Activated naive CD8-positive, alpha-beta T cell (primary cell): ENCODE results near the gene CSTB.

ENCODE experiments used
- H3K27ac Mint-ChIP-seq: one replicate; pipeline ENCODE4 v1.8.0; 2021; ENCODE audit warnings: mixed read lengths
- H3K27me3 Mint-ChIP-seq: one replicate; pipeline ENCODE4 v1.8.0; 2021; ENCODE audit warnings: mixed read lengths
- H3K36me3 Mint-ChIP-seq: one replicate; pipeline ENCODE4 v1.8.0; 2021; ENCODE audit warnings: mixed read lengths
- H3K4me1 Mint-ChIP-seq: one replicate; pipeline ENCODE4 v1.8.0; 2021; ENCODE audit warnings: low read depth, mixed read lengths
- H3K4me3 Mint-ChIP-seq: one replicate; pipeline ENCODE4 v1.8.0; 2021; ENCODE audit warnings: mild to moderate bottlenecking, mixed read lengths
- H3K9me3 Mint-ChIP-seq: one replicate; pipeline ENCODE4 v1.8.0; 2021; ENCODE audit warnings: low read depth, mixed read lengths

CSTB gene

DNA sequence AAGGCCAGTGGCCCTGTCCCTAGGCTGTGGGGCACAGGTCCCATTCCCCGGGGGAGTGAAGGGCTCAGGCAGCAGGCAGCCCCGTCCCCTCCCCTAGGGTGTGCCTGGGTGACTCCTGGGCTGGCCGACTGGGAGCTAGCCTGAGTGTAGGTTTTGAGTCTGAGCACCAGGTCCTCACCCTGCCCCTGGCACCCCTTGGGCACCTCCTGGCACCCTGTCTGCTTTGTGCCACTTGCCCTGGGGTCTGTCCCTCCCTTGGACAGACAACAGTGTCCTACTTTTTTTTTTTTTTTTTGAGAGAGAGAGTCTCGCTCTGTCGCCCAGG, 37.5 kb upstream of the CSTB start:
- H3K27ac Mint-ChIP-seq, result no peak overlapping the region
- H3K27me3 Mint-ChIP-seq, result no peaks in the 10 kb centered on the region
- no peak overlapping the region for H3K4me3 Mint-ChIP-seq

GRCh38 chr21:43812957-43813655, 37.0 kb upstream of the CSTB start:
- H3K36me3 Mint-ChIP-seq, result no peaks in the 10 kb centered on the region
- no peak overlapping the region for H3K4me3 Mint-ChIP-seq

More for the DNA sequence above, 37.5 kb upstream of the CSTB start:
- Mint-ChIP-seq H3K4me1 (peaks cover 10% of the 10 kb centered on the region), H3K36me3 (peaks cover under 1% of the 10 kb centered on the region), H3K9me3 (peaks cover 1% of the 10 kb centered on the region)

DNA sequence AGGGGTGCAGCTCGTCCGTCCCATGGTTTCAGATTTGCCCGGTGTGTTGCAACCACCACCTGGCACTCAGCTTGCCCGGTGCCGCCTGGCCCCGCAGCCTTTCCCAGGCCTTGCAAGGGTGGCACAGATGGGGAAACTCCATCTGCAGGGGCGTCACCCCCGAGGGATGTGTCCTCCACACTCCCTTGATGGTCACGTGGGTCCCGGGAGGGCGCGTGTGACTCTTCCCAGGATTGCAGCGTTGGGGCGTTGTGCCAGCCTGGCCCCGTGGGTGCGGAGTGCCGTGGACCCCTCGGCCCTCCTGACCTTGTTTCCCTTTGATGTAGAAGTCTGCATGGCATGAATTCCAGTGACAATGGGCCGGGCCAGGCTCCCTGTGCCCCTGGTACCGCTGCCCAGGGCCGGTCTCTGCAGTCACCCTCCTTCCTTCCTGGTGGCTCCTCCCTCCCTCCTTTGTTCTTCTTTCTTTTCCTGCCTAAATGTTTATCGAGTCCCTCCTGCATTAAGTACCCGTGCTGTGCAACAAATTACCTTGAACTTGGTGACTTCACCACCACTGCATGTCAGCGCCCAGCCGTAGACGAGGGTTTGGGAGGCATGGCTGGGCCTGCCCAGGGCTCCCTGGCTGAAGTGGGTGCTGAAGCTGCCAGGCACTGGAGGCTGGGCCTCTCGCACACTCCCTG, 36.2 kb upstream of the CSTB start:
- Mint-ChIP-seq H3K4me3 (no peak overlapping the region), H3K27ac (no peak overlapping the region), H3K27me3 (no peaks in the 10 kb centered on the region), H3K9me3 (no peaks in the 10 kb centered on the region), H3K4me1 (peaks cover 10% of the 10 kb centered on the region), H3K36me3 (no peaks in the 10 kb centered on the region)

More at GRCh38 chr21:43812957-43813655, 37.0 kb upstream of the CSTB start:
- Mint-ChIP-seq H3K4me1 (peaks cover 10% of the 10 kb centered on the region), H3K9me3 (no peaks in the 10 kb centered on the region), H3K27me3 (no peaks in the 10 kb centered on the region), H3K27ac (no peak overlapping the region)

GRCh38 chr21:43811262-43812105, 35.4 kb upstream of the CSTB start:
- H3K27ac Mint-ChIP-seq, result no peak overlapping the region
- H3K9me3 Mint-ChIP-seq, result no peaks in the 10 kb centered on the region
- H3K27me3 Mint-ChIP-seq, result no peaks in the 10 kb centered on the region
- H3K4me3 Mint-ChIP-seq, result no peak overlapping the region
- H3K36me3 Mint-ChIP-seq, result no peaks in the 10 kb centered on the region
- H3K4me1 Mint-ChIP-seq, result peaks cover 10% of the 10 kb centered on the region

- no peaks in the 10 kb centered on the region for H3K36me3 Mint-ChIP-seq
- no peaks in the 10 kb centered on the region for H3K9me3 Mint-ChIP-seq
- H3K4me1 Mint-ChIP-seq, result peaks cover 10% of the 10 kb centered on the region
- no peak overlapping the region for H3K4me3 Mint-ChIP-seq
- no peaks in the 10 kb centered on the region for H3K27me3 Mint-ChIP-seq
- H3K27ac Mint-ChIP-seq, result no peak overlapping the region
These were observed 34.6 kb upstream of the CSTB start for GRCh38 chr21:43810505-43811261.

DNA sequence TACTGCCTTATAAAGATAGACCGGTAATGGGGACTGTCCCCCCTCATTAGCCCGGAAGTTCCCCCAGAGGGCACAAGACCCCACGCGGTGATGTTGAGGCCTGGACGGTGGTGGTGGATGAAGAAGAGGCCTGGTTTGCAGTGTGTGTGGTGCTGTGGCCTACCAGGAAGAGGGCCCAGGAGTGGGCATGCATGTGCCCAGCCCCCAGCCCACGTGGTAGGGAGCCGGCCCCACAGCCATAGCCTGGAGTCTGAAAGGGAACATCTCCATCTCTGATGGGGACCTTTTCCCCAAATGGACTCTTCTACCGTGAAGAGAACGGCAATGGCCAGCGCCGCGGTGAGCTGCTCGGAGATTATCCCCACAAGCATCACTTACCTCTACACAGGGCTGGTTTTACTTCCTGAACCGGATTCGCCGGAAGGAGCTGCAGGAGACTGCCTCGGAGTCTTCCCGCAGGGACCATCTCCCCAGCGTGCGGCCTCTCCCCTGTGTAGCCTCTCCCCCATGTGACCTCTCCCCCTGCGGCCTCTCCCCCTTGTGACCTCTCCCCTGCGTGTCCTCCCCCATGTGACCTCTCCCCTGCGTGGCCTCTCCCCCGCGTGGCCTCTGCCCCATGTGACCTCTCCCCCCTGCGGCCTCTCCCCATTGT, 33.9 kb upstream of the CSTB start:
- Mint-ChIP-seq H3K36me3 (no peaks in the 10 kb centered on the region), H3K9me3 (no peaks in the 10 kb centered on the region), H3K27ac (no peak overlapping the region), H3K4me1 (peaks cover 10% of the 10 kb centered on the region), H3K27me3 (no peaks in the 10 kb centered on the region), H3K4me3 (no peak overlapping the region)

- peaks cover 6% of the 10 kb centered on the region for H3K4me1 Mint-ChIP-seq
These were observed 33.3 kb upstream of the CSTB start for GRCh38 chr21:43809346-43809799.

GRCh38 chr21:43808832-43809251, 32.7 kb upstream of the CSTB start:
- H3K27me3 Mint-ChIP-seq, result no peaks in the 10 kb centered on the region
- H3K4me3 Mint-ChIP-seq, result no peak overlapping the region
- H3K9me3 Mint-ChIP-seq, result no peaks in the 10 kb centered on the region
- no peak overlapping the region for H3K27ac Mint-ChIP-seq
- peaks cover 6% of the 10 kb centered on the region for H3K4me1 Mint-ChIP-seq
- no peaks in the 10 kb centered on the region for H3K36me3 Mint-ChIP-seq

More at GRCh38 chr21:43809346-43809799, 33.3 kb upstream of the CSTB start:
- H3K27me3 Mint-ChIP-seq, result no peaks in the 10 kb centered on the region
- H3K27ac Mint-ChIP-seq, result no peak overlapping the region
- H3K4me3 Mint-ChIP-seq, result no peak overlapping the region
- no peaks in the 10 kb centered on the region for H3K9me3 Mint-ChIP-seq
- H3K36me3 Mint-ChIP-seq, result no peaks in the 10 kb centered on the region

DNA sequence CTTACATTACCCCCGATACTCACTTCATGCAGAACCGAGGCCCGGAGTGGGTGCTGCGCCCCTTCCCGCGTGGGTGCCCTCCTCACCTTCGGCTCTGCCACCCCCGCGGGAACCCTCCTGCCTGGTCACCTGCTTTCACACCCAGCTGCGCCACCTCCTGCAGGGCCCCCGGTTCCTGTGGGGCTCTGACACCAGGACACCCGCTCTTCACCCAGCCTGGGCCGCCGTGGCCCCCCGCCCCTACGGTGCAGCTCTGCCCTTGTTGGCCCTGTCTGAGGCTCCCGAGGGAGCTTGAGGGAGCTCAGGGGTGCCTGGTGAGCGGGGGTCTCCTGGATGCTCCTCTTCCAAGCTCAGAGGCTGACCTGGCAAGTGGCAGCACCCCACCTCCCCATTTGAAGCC, 32.3 kb upstream of the CSTB start:
- peaks cover 6% of the 10 kb centered on the region for H3K4me1 Mint-ChIP-seq
- H3K9me3 Mint-ChIP-seq, result no peaks in the 10 kb centered on the region
- H3K27ac Mint-ChIP-seq, result no peak overlapping the region

DNA sequence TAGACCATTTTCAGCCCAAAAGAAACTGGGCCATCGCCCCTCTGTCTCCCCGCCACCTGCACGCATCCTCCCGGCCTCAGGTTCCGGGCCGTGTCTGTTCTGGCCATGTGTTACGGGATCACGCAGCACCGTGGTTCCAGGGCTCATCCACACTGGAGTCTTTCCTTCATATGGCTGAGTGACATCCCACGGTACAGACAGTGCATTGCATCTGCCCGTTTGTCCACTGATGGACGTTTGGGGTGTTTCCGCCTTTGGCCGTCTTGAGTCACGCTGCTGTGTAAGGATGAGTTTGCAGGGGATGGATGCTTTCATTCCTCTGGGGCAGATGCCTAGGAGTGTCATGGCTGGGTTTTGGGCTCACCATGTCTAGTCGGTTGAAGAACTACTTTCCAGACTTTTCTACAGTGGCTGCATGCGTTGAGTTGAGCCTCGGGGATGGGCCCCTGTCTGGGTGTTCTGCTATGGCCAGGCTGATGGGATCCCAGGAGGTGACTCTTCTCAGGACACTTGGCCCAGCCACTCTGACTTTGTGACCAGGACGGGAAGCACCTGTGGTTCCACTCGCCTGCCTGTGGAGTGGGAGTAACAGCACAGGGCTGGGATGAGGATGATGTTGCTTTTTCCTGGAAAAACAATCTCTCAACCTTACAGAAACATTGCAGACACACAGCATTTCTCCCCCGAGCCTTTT, 30.1 kb upstream of the CSTB start:
- H3K9me3 Mint-ChIP-seq, result no peaks in the 10 kb centered on the region
- H3K27ac Mint-ChIP-seq, result peak overlapping the region; percentile 5
- peaks cover 4% of the 10 kb centered on the region for H3K4me1 Mint-ChIP-seq
- no peaks in the 10 kb centered on the region for H3K36me3 Mint-ChIP-seq
- no peaks in the 10 kb centered on the region for H3K27me3 Mint-ChIP-seq
- no peak overlapping the region for H3K4me3 Mint-ChIP-seq

More for the DNA sequence above, 32.3 kb upstream of the CSTB start:
- Mint-ChIP-seq H3K27me3 (no peaks in the 10 kb centered on the region), H3K4me3 (no peak overlapping the region), H3K36me3 (no peaks in the 10 kb centered on the region)

- no peak overlapping the region for H3K4me3 Mint-ChIP-seq
- H3K4me1 Mint-ChIP-seq, result peaks cover 2% of the 10 kb centered on the region
- no peaks in the 10 kb centered on the region for H3K27me3 Mint-ChIP-seq
- H3K9me3 Mint-ChIP-seq, result no peaks in the 10 kb centered on the region
- H3K36me3 Mint-ChIP-seq, result no peaks in the 10 kb centered on the region
- H3K27ac Mint-ChIP-seq, result peak overlapping the region; percentile 58
These were observed 29.2 kb upstream of the CSTB start for GRCh38 chr21:43805275-43805800.

DNA sequence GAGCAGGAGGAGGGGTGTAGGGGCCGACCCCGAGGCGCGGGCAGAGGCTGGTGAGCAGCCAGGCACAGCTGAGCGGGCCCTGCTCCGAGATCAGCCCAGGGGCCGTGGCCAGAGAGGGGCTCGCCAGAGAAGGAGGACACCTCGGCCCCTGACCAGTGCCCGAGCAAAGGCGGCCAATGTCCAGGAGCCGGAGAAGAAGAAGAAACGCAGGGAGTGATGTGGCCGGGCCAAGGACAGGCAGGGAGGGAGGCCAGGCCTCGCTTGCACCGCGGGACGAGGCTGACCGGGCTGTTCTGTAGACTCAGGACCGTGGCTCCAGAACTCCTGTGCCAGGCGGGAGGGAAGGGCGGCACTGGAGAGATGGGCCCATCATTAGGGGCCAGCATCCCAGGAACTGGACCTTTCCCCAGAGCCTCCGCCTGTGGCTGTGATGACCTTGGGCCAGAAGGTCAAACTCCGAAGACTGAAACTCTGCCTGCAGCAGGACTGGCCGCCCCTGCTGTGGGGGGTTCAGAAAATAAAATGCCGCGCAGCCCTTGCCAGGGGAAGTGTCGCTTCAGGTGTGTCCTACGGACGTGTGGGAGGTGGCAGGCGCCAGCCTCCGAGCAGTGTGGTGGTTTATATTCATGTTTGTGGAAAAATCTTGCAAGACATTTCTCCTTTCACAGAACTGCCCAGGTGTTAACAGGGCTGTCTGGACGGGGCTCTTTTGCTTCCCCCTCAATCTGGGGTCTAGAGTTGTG, 27.6 kb upstream of the CSTB start:
- no peaks in the 10 kb centered on the region for H3K36me3 Mint-ChIP-seq
- H3K27ac Mint-ChIP-seq, result no peak overlapping the region
- H3K4me3 Mint-ChIP-seq, result no peak overlapping the region
- H3K4me1 Mint-ChIP-seq, result peaks cover 2% of the 10 kb centered on the region
- H3K27me3 Mint-ChIP-seq, result no peaks in the 10 kb centered on the region
- H3K9me3 Mint-ChIP-seq, result no peaks in the 10 kb centered on the region

- Mint-ChIP-seq H3K4me1 (peaks cover 2% of the 10 kb centered on the region), H3K27ac (no peak overlapping the region), H3K4me3 (no peak overlapping the region), H3K27me3 (no peaks in the 10 kb centered on the region), H3K9me3 (no peaks in the 10 kb centered on the region), H3K36me3 (no peaks in the 10 kb centered on the region)
These were observed 26.7 kb upstream of the CSTB start for GRCh38 chr21:43802713-43803313.
